ENCODE measurements around the gene SMIM14.

GRCh38 chr4:39631700-39632079, 7.0 kb downstream of the SMIM14 start:
- no peak for TF ChIP-seq POLR2A (IDR thresholded peaks at IDR 0.05; ENCODE audit: low read length)
- no peak for TF ChIP-seq GATA1 (IDR thresholded peaks at IDR 0.05; ENCODE audit: low read depth, low read length)
